Endometrial microvascular endothelial cells (primary cell): ENCODE measurements around the gene BICC1. TPM values are rescaled to one million over a fixed set of nuclear protein-coding genes. Genes with fewer than 3 reads are reported as not detected.

ENCODE experiments used
- in situ Hi-C: cut with HindIII; loops from 2 replicates; pipeline ENCODE4 v1.10.0; 2017; ENCODE audit warnings: low sequenced_read_pairs, low pct_unique_long_range_greater_than_20kb; ENCODE audit errors: inconsistent ontology term
- total RNA-seq: library from RNA; depleted of rRNA; stranded (reverse); fragments of >200 nt; gene quantifications from one replicate; pipeline ENCODE4 v1.2.3, GENCODE V29; 2015; ENCODE audit errors: inconsistent ontology term

BICC1 gene
- total RNA-seq, 1 donor from 2014 or later, result not detected

GRCh38 chr10:58666024-58666423 lies 153.4 kb downstream of the BICC1 start:
- in situ Hi-C loops, result no loop called here

GRCh38 chr10:58667658-58668310 lies 155.1 kb downstream of the BICC1 start:
- in situ Hi-C loops, result no loop called here

GRCh38 chr10:58672845-58673244 lies 160.2 kb downstream of the BICC1 start:
- in situ Hi-C loops, result no loop called here

GRCh38 chr10:58674251-58674650 lies 161.6 kb downstream of the BICC1 start:
- in situ Hi-C loops, result no loop called here

- in situ Hi-C loops, result no loop called here
Measured at GRCh38 chr10:58675321-58675720, 162.6 kb downstream of the BICC1 start.

- in situ Hi-C loops, result no loop called here
Measured at GRCh38 chr10:58691528-58691927, 178.9 kb downstream of the BICC1 start.

- in situ Hi-C loops, result no loop called here
Measured at GRCh38 chr10:58693919-58694318, 181.2 kb downstream of the BICC1 start.

- in situ Hi-C loops, result no loop called here
Measured at GRCh38 chr10:58695022-58695421, 182.3 kb downstream of the BICC1 start.

GRCh38 chr10:58696736-58697135 lies 184.1 kb downstream of the BICC1 start:
- in situ Hi-C loops, result no loop called here

GRCh38 chr10:58697691-58698090 lies 185.0 kb downstream of the BICC1 start:
- in situ Hi-C loops, result no loop called here

GRCh38 chr10:58698777-58699356 lies 186.2 kb downstream of the BICC1 start:
- in situ Hi-C loops, result no loop called here

- in situ Hi-C loops, result no loop called here
Measured at GRCh38 chr10:58700591-58700990, 187.9 kb downstream of the BICC1 start.

GRCh38 chr10:58701405-58702135 lies 188.9 kb downstream of the BICC1 start:
- in situ Hi-C loops, result no loop called here

- in situ Hi-C loops, result no loop called here
Measured at GRCh38 chr10:58704226-58704625, 191.6 kb downstream of the BICC1 start.

GRCh38 chr10:58704671-58705141 lies 192.0 kb downstream of the BICC1 start:
- in situ Hi-C loops, result no loop called here

GRCh38 chr10:58706836-58707235 lies 194.2 kb downstream of the BICC1 start:
- in situ Hi-C loops, result no loop called here

- in situ Hi-C loops, result no loop called here
Measured at GRCh38 chr10:58712141-58712540, 199.5 kb downstream of the BICC1 start.

GRCh38 chr10:58712982-58713381 lies 200.3 kb downstream of the BICC1 start:
- in situ Hi-C loops, result no loop called here

- in situ Hi-C loops, result no loop called here
Measured at GRCh38 chr10:58714409-58714808, 201.7 kb downstream of the BICC1 start.

GRCh38 chr10:58715061-58715460 lies 202.4 kb downstream of the BICC1 start:
- in situ Hi-C loops, result no loop called here
